MM.1S (cell line): Measurements from ENCODE around the gene NRIP3.
A peak's percentile ranks its signal among the peaks of the same experiment; 100 is the strongest.

Source experiments
- DNase-seq: peaks from one replicate; pipeline ENCODE4 v3.0.0-alpha.2; 2015
- H2AFZ ChIP-seq: fragments of 300-600 bp; sonication (generic); 2 replicates; pipeline ENCODE4 v1.6.0; 2016; ENCODE audit warnings: antibody characterized with exemption, low read length
- H3F3A ChIP-seq: fragments of 300-600 bp; sonication (generic); 2 replicates; pipeline ENCODE4 v1.6.1; 2016; ENCODE audit warnings: mild to moderate bottlenecking, antibody characterized with exemption, low read length, moderate library complexity, mixed read lengths; ENCODE audit not compliant: insufficient read depth
- H3K27ac ChIP-seq: fragments of 300-600 bp; sonication (generic); 2 replicates; pipeline ENCODE4 v1.5.1; 2016; ENCODE audit warnings: mild to moderate bottlenecking, low read length
- H3K27me3 ChIP-seq: fragments of 300-600 bp; sonication (generic); replicated peaks from 2 replicates; pipeline ENCODE4 v1.6.0; 2016; ENCODE audit warnings: low read length; ENCODE audit not compliant: insufficient read depth
- H3K36me3 ChIP-seq: fragments of 300-600 bp; sonication (generic); replicated peaks from 2 replicates; pipeline ENCODE4 v1.6.1; 2016; ENCODE audit warnings: mild to moderate bottlenecking, low read length, mixed read lengths; ENCODE audit not compliant: insufficient read depth
- H3K4me1 ChIP-seq: fragments of 300-600 bp; sonication (generic); 2 replicates; pipeline ENCODE4 v1.6.1; 2016; ENCODE audit warnings: low read length, mixed read lengths
- H3K4me2 ChIP-seq: fragments of 300-600 bp; sonication (generic); 2 replicates; pipeline ENCODE4 v1.6.0; 2016; ENCODE audit warnings: low read depth, low read length
- H3K4me3 ChIP-seq: fragments of 300-600 bp; sonication (generic); 2 replicates; pipeline ENCODE4 v1.5.1; 2016; ENCODE audit warnings: low read length, mixed read lengths
- H3K79me2 ChIP-seq: fragments of 300-600 bp; sonication (generic); 2 replicates; pipeline ENCODE4 v1.6.1; 2016; ENCODE audit warnings: mixed run types, low read length, mixed read lengths
- H3K9ac ChIP-seq: fragments of 300-600 bp; sonication (generic); 2 replicates; pipeline ENCODE4 v1.6.1; 2016; ENCODE audit warnings: low read length, mixed read lengths
- H3K9me2 ChIP-seq: fragments of 300-600 bp; sonication (generic); replicated peaks from 2 replicates; pipeline ENCODE4 v1.6.1; 2016; ENCODE audit warnings: mild to moderate bottlenecking, low read length, mixed read lengths; ENCODE audit not compliant: insufficient read depth
- H3K9me3 ChIP-seq: fragments of 300-600 bp; sonication (generic); replicated peaks from 2 replicates; pipeline ENCODE4 v1.6.1; 2016; ENCODE audit warnings: mild to moderate bottlenecking, low read length, mixed read lengths; ENCODE audit not compliant: insufficient read depth
- H4K20me1 ChIP-seq: fragments of 300-600 bp; sonication (generic); 2 replicates; pipeline ENCODE4 v1.6.1; 2016; ENCODE audit warnings: mild to moderate bottlenecking, low read length, moderate library complexity, mixed read lengths; ENCODE audit not compliant: insufficient read depth
- CTCF ChIP-seq: fragments of 300-600 bp; sonication (generic); IDR thresholded peaks from 2 replicates; pipeline ENCODE4 v1.5.1; 2016; ENCODE audit warnings: antibody characterized with exemption, low read length, mixed read lengths
- EZH2 ChIP-seq: fragments of 300-600 bp; sonication (generic); optimal IDR thresholded peaks from 2 replicates; pipeline ENCODE3; 2017; ENCODE audit warnings: low read depth, mild to moderate bottlenecking, antibody characterized with exemption, low read length, mixed read lengths
- EZH2phosphoT487 ChIP-seq: fragments of 300-600 bp; sonication (generic); IDR thresholded peaks from 2 replicates; pipeline ENCODE4 v1.6.1; 2018; ENCODE audit warnings: antibody characterized with exemption, low read length

NRIP3 gene

GRCh38 chr11:8967184-8967583, 36.6 kb downstream of the NRIP3 start:
- peaks cover 13% of the 10 kb centered on the region for H3K4me1 ChIP-seq
- H3K4me2 ChIP-seq = no peak overlapping the region
- H3K27me3 ChIP-seq = no peaks in the 10 kb centered on the region
- no peaks in the 10 kb centered on the region for H3K36me3 ChIP-seq
- H2AFZ ChIP-seq = no peak overlapping the region
- no peaks in the 10 kb centered on the region for H3K9me3 ChIP-seq
- peaks cover 18% of the 10 kb centered on the region for H3K79me2 ChIP-seq
- H3F3A ChIP-seq = peaks cover 5% of the 10 kb centered on the region; the same call in 1 of the 2 replicates
- TF ChIP-seq EZH2 (no peak), EZH2phosphoT487 (no peak), CTCF (no peak)
- H3K4me3 ChIP-seq = no peak overlapping the region
- H3K27ac ChIP-seq = no peak overlapping the region
- H3K9me2 ChIP-seq = no peaks in the 10 kb centered on the region
- DNase-seq = no peak
- H3K9ac ChIP-seq = no peak overlapping the region
- no peaks in the 10 kb centered on the region for H4K20me1 ChIP-seq

GRCh38 chr11:8964324-8965320, 39.2 kb downstream of the NRIP3 start, which contains the start of gene TMEM9B:
Gene TMEM9B (minus strand): TSS chr11:8964442. CDS start chr11:8964313, 129 bp downstream.
- DNase-seq = peak; percentile 94
- H3K9me3 ChIP-seq = no peaks in the 10 kb centered on the region
- H3K4me2 ChIP-seq = peak within 1 kb of the TSS; percentile 90
- H3F3A ChIP-seq = peaks cover 5% of the 10 kb centered on the region; the same call in 1 of the 2 replicates
- H3K36me3 ChIP-seq = no peaks in the 10 kb centered on the region
- H4K20me1 ChIP-seq = no peaks in the 10 kb centered on the region
- H3K79me2 ChIP-seq = peaks cover 37% of the 10 kb centered on the region
- H3K9me2 ChIP-seq = no peaks in the 10 kb centered on the region
- H3K4me1 ChIP-seq = peaks cover 13% of the 10 kb centered on the region
- H2AFZ ChIP-seq = peak within 1 kb of the TSS; percentile 98
- H3K4me3 ChIP-seq = peak within 1 kb of the TSS; percentile 89
- H3K27me3 ChIP-seq = no peaks in the 10 kb centered on the region
- TF ChIP-seq EZH2 = no peak
- H3K9ac ChIP-seq = peak within 1 kb of the TSS; percentile 94
- peak within 1 kb of the TSS; percentile 87 for H3K27ac ChIP-seq

GRCh38 chr11:8963569-8964323, 40.1 kb downstream of the NRIP3 start:
- peaks cover 13% of the 10 kb centered on the region for H3K4me1 ChIP-seq
- no peaks in the 10 kb centered on the region for H3K27me3 ChIP-seq
- peaks cover 5% of the 10 kb centered on the region; the same call in 1 of the 2 replicates for H3F3A ChIP-seq
- H4K20me1 ChIP-seq = no peaks in the 10 kb centered on the region
- H3K79me2 ChIP-seq = peaks cover 46% of the 10 kb centered on the region
- peak overlapping the region; percentile 90 for H3K4me2 ChIP-seq
- no peak for TF ChIP-seq CTCF
- no peak for TF ChIP-seq EZH2phosphoT487
- no peak for TF ChIP-seq EZH2
- peak overlapping the region; percentile 87; the same call in 1 of the 2 replicates for H3K27ac ChIP-seq
- no peaks in the 10 kb centered on the region for H3K9me2 ChIP-seq
- H3K9ac ChIP-seq = peak overlapping the region; percentile 94
- peak overlapping the region; percentile 98 for H2AFZ ChIP-seq
- no peaks in the 10 kb centered on the region for H3K36me3 ChIP-seq
- peak; percentile 82 for DNase-seq
- H3K4me3 ChIP-seq = peak overlapping the region; percentile 89
- no peaks in the 10 kb centered on the region for H3K9me3 ChIP-seq
